Thyroid gland (tissue), 4 donors: ENCODE measurements around the gene ITPRIPL2.

Experiments used
- CTCF ChIP-seq, 6 experiments: fragments of 200-600 bp in 3 of 6; fragments of 450-650 bp in 3 of 6; sonication (generic) in 3 of 6; IDR thresholded peaks; one replicate each; pipeline ENCODE4 v1.5.1; 2016 to 2019; ENCODE audit warnings: antibody characterized with exemption in 6 of 6, mild to moderate bottlenecking in 2 of 6, inconsistent platforms in 1 of 6, moderate library complexity in 1 of 6
- POLR2A ChIP-seq, 2 donors: fragments of 450-650 bp; IDR thresholded peaks; one replicate each; pipeline ENCODE4 v1.6.1; 2017; ENCODE audit warnings: antibody characterized with exemption in 2 of 2, mild to moderate bottlenecking in 2 of 2, moderate library complexity in 1 of 2

GRCh38 chr16:19088341-19088916, 25.3 kb upstream of the ITPRIPL2 start:
- TF ChIP-seq POLR2A (IDR thresholded peaks at IDR 0.05) (no peak), CTCF (IDR thresholded peaks at IDR 0.05) (no peak)
